Measurements from ENCODE around the gene NCAPG2.
A peak's percentile ranks its signal among the peaks of the same experiment; 100 is the strongest.

Gene NCAPG2

GRCh38 chr7:158602041-158602440 lies 102.6 kb downstream of the NCAPG2 start:
- DNase-seq (ENCODE audit: low read depth in 2 of 2): no peak

- DNase-seq (ENCODE audit: low read depth in 2 of 2): no peak
Measured at GRCh38 chr7:158601090-158601489, 103.5 kb downstream of the NCAPG2 start.

GRCh38 chr7:158596745-158597144 lies 107.9 kb downstream of the NCAPG2 start:
- DNase-seq (ENCODE audit: low read depth in 2 of 2): no peak

- DNase-seq (ENCODE audit: low read depth in 2 of 2): no peak
Measured at GRCh38 chr7:158596309-158596708, 108.3 kb downstream of the NCAPG2 start.

- no peak for DNase-seq (ENCODE audit: low read depth in 2 of 2)
Measured at GRCh38 chr7:158595068-158595467, 109.5 kb downstream of the NCAPG2 start.

- no peak for DNase-seq (ENCODE audit: low read depth in 2 of 2)
Measured at GRCh38 chr7:158592541-158592940, 112.1 kb downstream of the NCAPG2 start.

- no peak for DNase-seq (ENCODE audit: low read depth in 2 of 2)
Measured at GRCh38 chr7:158591944-158592343, 112.7 kb downstream of the NCAPG2 start.

GRCh38 chr7:158590181-158590530 lies 114.4 kb downstream of the NCAPG2 start:
- DNase-seq (ENCODE audit: low read depth in 2 of 2): no peak

- no peak for DNase-seq (ENCODE audit: low read depth in 2 of 2)
Measured at GRCh38 chr7:158589653-158590052, 115.0 kb downstream of the NCAPG2 start.

GRCh38 chr7:158588878-158589442 lies 115.6 kb downstream of the NCAPG2 start:
- no peak for DNase-seq (ENCODE audit: low read depth in 2 of 2)

GRCh38 chr7:158588085-158588877 lies 116.3 kb downstream of the NCAPG2 start:
- DNase-seq (ENCODE audit: low read depth in 2 of 2): no peak

GRCh38 chr7:158587162-158588084 lies 117.2 kb downstream of the NCAPG2 start, which contains the start of gene PTPRN2:
PTPRN2 (minus strand) TSS chr7:158587823.
- DNase-seq (ENCODE audit: low read depth in 2 of 2): peak; percentile 24 to 45

- DNase-seq (ENCODE audit: low read depth in 2 of 2): no peak
Measured at GRCh38 chr7:158586499-158587161, 118.0 kb downstream of the NCAPG2 start.

GRCh38 chr7:158585721-158586498 lies 118.7 kb downstream of the NCAPG2 start:
- no peak for DNase-seq (ENCODE audit: low read depth in 2 of 2)

- no peak for DNase-seq (ENCODE audit: low read depth in 2 of 2)
Measured at GRCh38 chr7:158584407-158584806, 120.2 kb downstream of the NCAPG2 start.

- no peak for DNase-seq (ENCODE audit: low read depth in 2 of 2)
Measured at GRCh38 chr7:158583810-158584209, 120.8 kb downstream of the NCAPG2 start.

GRCh38 chr7:158583143-158583542 lies 121.5 kb downstream of the NCAPG2 start:
- DNase-seq (ENCODE audit: low read depth in 2 of 2): no peak

- no peak for DNase-seq (ENCODE audit: low read depth in 2 of 2)
Measured at GRCh38 chr7:158582089-158582456, 122.5 kb downstream of the NCAPG2 start.

GRCh38 chr7:158581440-158582088 lies 123.0 kb downstream of the NCAPG2 start:
- no peak for DNase-seq (ENCODE audit: low read depth in 2 of 2)

Measured in stimulated activated CD4-positive, alpha-beta T cell treated with anti-CD3 and anti-CD28 coated beads, Interleukin-12 subunit alpha, Interleukin-12 subunit beta, amount 100 ng/mL, for 24 hours (primary cell).